SW 1271 (cell line): ENCODE results near the gene ST3GAL5.
"Not testable (repeated sequence)": the region's sequence is repeated elsewhere in the genome, so short reads cannot be mapped to it uniquely, and the experiment has no call there.

Experiments
- DNase-seq, 2 experiments: peaks; one replicate each; lab custom pipeline; 2025; lab: John Stamatoyannopoulos, UW

The ST3GAL5 gene

GRCh38 chr2:85888684-85889626 lies at the start of gene ST3GAL5:
Gene ST3GAL5, minus strand, starts transcription at chr2:85888990. Its CDS starts 85 bp downstream, at chr2:85888905.
- peak; percentile 38 to 82 for DNase-seq

GRCh38 chr2:85938456-85938855 lies 49.7 kb upstream of the ST3GAL5 start:
- no peak for DNase-seq

- DNase-seq: no peak
Observed at GRCh38 chr2:85937069-85937439, 48.3 kb upstream of the ST3GAL5 start.

- no peak for DNase-seq
Observed at GRCh38 chr2:85936421-85937068, 47.8 kb upstream of the ST3GAL5 start.

- peak in 1 of 2 experiments; percentile 95 for DNase-seq
Observed at GRCh38 chr2:85935746-85936208, 47.0 kb upstream of the ST3GAL5 start.

GRCh38 chr2:85935170-85935745 lies 46.5 kb upstream of the ST3GAL5 start:
- DNase-seq: no peak

GRCh38 chr2:85933753-85934594 lies 45.2 kb upstream of the ST3GAL5 start:
- peak; percentile 23 to 49 for DNase-seq

- DNase-seq: not testable (repeated sequence)
Observed at GRCh38 chr2:85931151-85931550, 42.4 kb upstream of the ST3GAL5 start.

GRCh38 chr2:85930129-85931124 lies 41.6 kb upstream of the ST3GAL5 start:
- DNase-seq: no peak

GRCh38 chr2:85929096-85930050 lies 40.6 kb upstream of the ST3GAL5 start:
- DNase-seq: no peak

GRCh38 chr2:85926931-85927661 lies 38.3 kb upstream of the ST3GAL5 start:
- no peak for DNase-seq

- no peak for DNase-seq
Observed at GRCh38 chr2:85926526-85926925, 37.7 kb upstream of the ST3GAL5 start.

- DNase-seq: no peak
Observed at GRCh38 chr2:85925216-85925671, 36.5 kb upstream of the ST3GAL5 start.

GRCh38 chr2:85924522-85924921 lies 35.7 kb upstream of the ST3GAL5 start:
- peak in 1 of 2 experiments; percentile 56 for DNase-seq

- DNase-seq: no peak
Observed at GRCh38 chr2:85922199-85922598, 33.4 kb upstream of the ST3GAL5 start.

- no peak for DNase-seq
Observed at GRCh38 chr2:85921659-85922058, 32.9 kb upstream of the ST3GAL5 start.

- no peak for DNase-seq
Observed at GRCh38 chr2:85920810-85921545, 32.2 kb upstream of the ST3GAL5 start.
